ENCODE measurements around the gene VEGFC. TPM values are rescaled to one million over a fixed set of nuclear protein-coding genes. Genes with fewer than 3 reads are reported as not detected.

VEGFC gene
- total and polyA plus RNA-seq, 2 donors (not counting 1 experiment from before 2014, with no cell fraction given), result not detected

GRCh38 chr4:176778491-176778890 is 14.2 kb downstream of the VEGFC start:
- Histone ChIP-seq H3K4me3 (ENCODE audit: control extremely low read depth in 1 of 5, extremely low read depth in 1 of 5, insufficient read depth in 1 of 5, low read depth in 2 of 5, low read length in 4 of 5) (no peak overlapping the region), H3K4me2 (replicated peaks; ENCODE audit: low read depth, low read length, poor library complexity, severe bottlenecking) (no peak overlapping the region), H2AFZ (ENCODE audit: insufficient read depth, low read depth, low read length, poor library complexity, severe bottlenecking) (no peak overlapping the region), H4K20me1 (ENCODE audit: control insufficient read depth, insufficient read depth, low read length, poor library complexity, severe bottlenecking) (no peaks in the 10 kb centered on the region), H3K27me3 (replicated peaks in 1 of 4; ENCODE audit: control extremely low read depth in 1 of 4, control insufficient read depth in 3 of 4, insufficient read depth in 4 of 4, low read length in 3 of 4) (no peaks in the 10 kb centered on the region), H3K4me1 (ENCODE audit: control insufficient read depth in 2 of 2, insufficient read depth in 2 of 2, low read length in 2 of 2) (no peaks in the 10 kb centered on the region), H3K36me3 (replicated peaks in 1 of 2; ENCODE audit: control extremely low read depth in 1 of 2, control insufficient read depth in 1 of 2, extremely low read depth in 1 of 2, insufficient read depth in 2 of 2, low read length in 1 of 2) (no peaks in the 10 kb centered on the region), H3K79me2 (ENCODE audit: control insufficient read depth, insufficient read depth, low read length) (no peaks in the 10 kb centered on the region), H3K27ac (ENCODE audit: low read length in 2 of 2) (no peak overlapping the region), H3K9ac (ENCODE audit: low read length) (no peak overlapping the region), H3K9me3 (ENCODE audit: control extremely low read depth in 1 of 3, control insufficient read depth in 2 of 3, insufficient read depth in 1 of 3, low read length in 2 of 3) (no peaks in the 10 kb centered on the region)
- intact Hi-C loops (cut with micrococcal nuclease), result no loop called here
- Mint-ChIP-seq H3K27me3 (no peaks in the 10 kb centered on the region), H3K4me3 (no peak overlapping the region), H3K9me3 (ENCODE audit: insufficient read depth) (no peaks in the 10 kb centered on the region), H3K4me1 (no peaks in the 10 kb centered on the region), H3K27ac (no peak overlapping the region)
- no peak for TF ChIP-seq CTCF (IDR thresholded peaks at IDR 0.05)
- ChIA-PET CTCF (no interaction called here), POLR2A (no interaction called here)
- no peak for DNase-seq
- 100% methylated on average over 2 of the region's 4 CpGs for WGBS (ENCODE audit: insufficient coverage)
- ATAC-seq (ENCODE audit: low read depth), result no peak

- ATAC-seq (ENCODE audit: low read depth) (no peak), DNase-seq (no peak)
- intact Hi-C loops (cut with micrococcal nuclease), result no loop called here
- Mint-ChIP-seq H3K27ac (no peak overlapping the region), H3K9me3 (ENCODE audit: insufficient read depth) (no peaks in the 10 kb centered on the region), H3K27me3 (no peaks in the 10 kb centered on the region), H3K4me3 (no peak overlapping the region), H3K4me1 (no peaks in the 10 kb centered on the region)
- Histone ChIP-seq H3K79me2 (ENCODE audit: control insufficient read depth, insufficient read depth, low read length) (no peaks in the 10 kb centered on the region), H3K36me3 (replicated peaks in 1 of 2; ENCODE audit: control extremely low read depth in 1 of 2, control insufficient read depth in 1 of 2, extremely low read depth in 1 of 2, insufficient read depth in 2 of 2, low read length in 1 of 2) (no peaks in the 10 kb centered on the region), H3K4me2 (replicated peaks; ENCODE audit: low read depth, low read length, poor library complexity, severe bottlenecking) (no peak overlapping the region), H4K20me1 (ENCODE audit: control insufficient read depth, insufficient read depth, low read length, poor library complexity, severe bottlenecking) (no peaks in the 10 kb centered on the region), H3K27ac (ENCODE audit: low read length in 2 of 2) (no peak overlapping the region), H3K4me1 (ENCODE audit: control insufficient read depth in 2 of 2, insufficient read depth in 2 of 2, low read length in 2 of 2) (no peaks in the 10 kb centered on the region), H3K4me3 (ENCODE audit: control extremely low read depth in 1 of 5, extremely low read depth in 1 of 5, insufficient read depth in 1 of 5, low read depth in 2 of 5, low read length in 4 of 5) (no peak overlapping the region), H3K9me3 (ENCODE audit: control extremely low read depth in 1 of 3, control insufficient read depth in 2 of 3, insufficient read depth in 1 of 3, low read length in 2 of 3) (no peaks in the 10 kb centered on the region), H2AFZ (ENCODE audit: insufficient read depth, low read depth, low read length, poor library complexity, severe bottlenecking) (no peak overlapping the region), H3K27me3 (replicated peaks in 1 of 4; ENCODE audit: control extremely low read depth in 1 of 4, control insufficient read depth in 3 of 4, insufficient read depth in 4 of 4, low read length in 3 of 4) (no peaks in the 10 kb centered on the region), H3K9ac (ENCODE audit: low read length) (no peak overlapping the region)
- WGBS (ENCODE audit: insufficient coverage), result no CpG with 5 or more reads among the region's 2 CpGs
- ChIA-PET CTCF (no interaction called here), POLR2A (interaction anchor here (0.6 kb wide), 1 partner anchor 133 kb away, joined by 8 read pairs; no protein-coding TSS in a partner anchor)
- no peak for TF ChIP-seq CTCF (IDR thresholded peaks at IDR 0.05)
- TF ChIP-seq EZH2 (IDR thresholded peaks at IDR 0.05; ENCODE audit: borderline replicate concordance, insufficient read depth, low read depth, low read length, poor library complexity, severe bottlenecking), result no peak
Measured at GRCh38 chr4:176778063-176778462, 14.7 kb downstream of the VEGFC start.

Data from B cell (primary cell).